IMR-90 (cell line): ENCODE data around the gene IQGAP2. TPM values are rescaled to one million over a fixed set of nuclear protein-coding genes. Genes with fewer than 3 reads are reported as not detected.

Experiments used
- ATAC-seq: fragments of 200-7000 bp; cut with Tn5 transposase; 2 replicates; pipeline ENCODE4 v1.9.1; 2020; ENCODE audit warnings: low read depth, mild to moderate bottlenecking, moderate library complexity
- BruUV-seq: library from RNA; stranded (reverse); fragments of 400-500 nt; replicated peaks from 2 replicates; lab custom pipeline; 2021; lab: Mats Ljungman, UMichigan
- CTCF ChIA-PET: fragments of 300-600 bp; formaldehyde crosslinking; extraction: SDS; loops from one replicate; lab custom pipeline; 2021; ENCODE audit warnings: antibody characterized with exemption; lab: Yijun Ruan, JAX
- POLR2A ChIA-PET: fragments of 300-600 bp; sonication (Branson Sonifier 250); formaldehyde crosslinking; loops from one replicate; lab custom pipeline; 2022; ENCODE audit warnings: antibody characterized with exemption; ENCODE audit not compliant: unreplicated experiment; lab: Charles Lee
- DNase-seq: peaks from one replicate; pipeline ENCODE4 v3.0.0; 2013
- H2AFZ ChIP-seq: replicated peaks from 2 replicates; pipeline ENCODE3; 2013; ENCODE audit warnings: low read length, mild to moderate bottlenecking; ENCODE audit not compliant: poor library complexity
- H2AK5ac ChIP-seq: 2 replicates; pipeline ENCODE4 v1.6.1; 2013; ENCODE audit warnings: low read depth, low read length, inconsistent platforms
- H2AK9ac ChIP-seq: replicated peaks from 2 replicates; pipeline ENCODE3; 2013; ENCODE audit warnings: mild to moderate bottlenecking, low read depth, low read length, moderate library complexity; ENCODE audit not compliant: poor library complexity
- H2BK120ac ChIP-seq: 2 replicates; pipeline ENCODE4 v1.6.1; 2013; ENCODE audit warnings: low read depth, low read length, inconsistent platforms
- H2BK15ac ChIP-seq: 3 replicates; pipeline ENCODE4 v1.6.1; 2013; ENCODE audit warnings: low read depth, low read length, inconsistent platforms
- H2BK20ac ChIP-seq: 2 replicates; pipeline ENCODE4 v1.6.1; 2013; ENCODE audit warnings: low read depth, mild to moderate bottlenecking, inconsistent platforms, low read length, moderate library complexity
- H2BK5ac ChIP-seq: 2 replicates; pipeline ENCODE4 v1.6.1; 2013; ENCODE audit warnings: mild to moderate bottlenecking, low read depth, low read length, inconsistent platforms; ENCODE audit not compliant: poor library complexity, severe bottlenecking
- H3K14ac ChIP-seq: replicated peaks from 2 replicates; pipeline ENCODE4 v1.6.1; 2013; ENCODE audit warnings: low read depth, low read length, inconsistent platforms
- H3K18ac ChIP-seq: 2 replicates; pipeline ENCODE4 v1.6.1; 2013; ENCODE audit warnings: low read depth, low read length, control low read depth
- H3K23ac ChIP-seq: 2 replicates; pipeline ENCODE4 v1.6.1; 2013; ENCODE audit warnings: low read depth, low read length, inconsistent platforms
- H3K27ac ChIP-seq: 2 replicates; pipeline ENCODE4 v1.5.1; 2013; ENCODE audit warnings: mild to moderate bottlenecking, control low read depth, low read length; ENCODE audit not compliant: insufficient read depth
- H3K27me3 ChIP-seq: 2 replicates; pipeline ENCODE4 v1.6.1; 2013; ENCODE audit warnings: low read length; ENCODE audit not compliant: control insufficient read depth, insufficient read depth
- H3K36me3 ChIP-seq: 2 replicates; pipeline ENCODE4 v1.6.1; 2013; ENCODE audit warnings: low read length, mixed read lengths; ENCODE audit not compliant: control insufficient read depth, insufficient read depth
- H3K4ac ChIP-seq: 2 replicates; pipeline ENCODE4 v1.6.1; 2013; ENCODE audit warnings: low read depth, low read length, inconsistent platforms
- H3K4me1 ChIP-seq: 2 replicates; pipeline ENCODE4 v1.6.1; 2013; ENCODE audit warnings: low read length, mixed read lengths; ENCODE audit not compliant: control insufficient read depth, insufficient read depth
- H3K4me2 ChIP-seq: 2 replicates; pipeline ENCODE4 v1.6.1; 2013; ENCODE audit warnings: low read depth, mild to moderate bottlenecking, control low read depth, low read length, moderate library complexity
- H3K4me3 ChIP-seq: 2 replicates; pipeline ENCODE4 v1.5.1; 2013; ENCODE audit warnings: low read depth, mild to moderate bottlenecking, control low read depth, low read length, moderate library complexity; ENCODE audit not compliant: insufficient read depth
- H3K56ac ChIP-seq: 2 replicates; pipeline ENCODE4 v1.6.1; 2013; ENCODE audit warnings: low read length, inconsistent platforms; ENCODE audit not compliant: insufficient read depth; ENCODE audit errors: extremely low read depth
- H3K79me1 ChIP-seq, 2 experiments: 2 replicates each; pipeline ENCODE4 v1.6.1; 2013; ENCODE audit warnings: low read length in 2 of 2, inconsistent platforms in 1 of 2, low read depth in 1 of 2
- H3K9ac ChIP-seq: 2 replicates; pipeline ENCODE4 v1.6.1; 2013; ENCODE audit warnings: low read depth, low read length, control low read depth
- H3K9me1 ChIP-seq: 2 replicates; pipeline ENCODE4 v1.6.1; 2013; ENCODE audit warnings: low read length, inconsistent platforms; ENCODE audit not compliant: insufficient read depth
- H3K9me3 ChIP-seq: 2 replicates; pipeline ENCODE4 v1.6.1; 2013; ENCODE audit warnings: low read length; ENCODE audit not compliant: control insufficient read depth, insufficient read depth
- H4K20me1 ChIP-seq: 2 replicates; pipeline ENCODE4 v1.6.1; 2013; ENCODE audit warnings: low read length, inconsistent platforms; ENCODE audit not compliant: insufficient read depth
- H4K5ac ChIP-seq: 2 replicates; pipeline ENCODE4 v1.6.1; 2013; ENCODE audit warnings: mild to moderate bottlenecking, low read depth, low read length, control low read depth
- H4K8ac ChIP-seq, 2 experiments: 2 replicates each; pipeline ENCODE4 v1.6.1; 2013; ENCODE audit warnings: low read depth in 2 of 2, low read length in 2 of 2, control low read depth in 1 of 2, inconsistent platforms in 1 of 2
- H4K91ac ChIP-seq: 2 replicates; pipeline ENCODE4 v1.6.1; 2013; ENCODE audit warnings: low read depth, low read length, inconsistent platforms; ENCODE audit not compliant: insufficient read depth
- BHLHE40 ChIP-seq: fragments of 150-350 bp; IDR thresholded peaks from 2 replicates; pipeline ENCODE4 v1.6.1; 2016; ENCODE audit warnings: mild to moderate bottlenecking, low read depth, low read length
- CEBPB ChIP-seq: IDR thresholded peaks from 2 replicates; pipeline ENCODE4 v1.6.1; 2012; ENCODE audit warnings: low read depth, low read length, improper control_type of control experiment
- CHD1 ChIP-seq: IDR thresholded peaks from 2 replicates; pipeline ENCODE4 v1.6.1; 2012; ENCODE audit warnings: low read depth, low read length, improper control_type of control experiment
- ELK1 ChIP-seq: fragments of 150-350 bp; IDR thresholded peaks from 2 replicates; pipeline ENCODE4 v1.6.1; 2016; ENCODE audit warnings: low read depth, mild to moderate bottlenecking, low read length, moderate library complexity, borderline replicate concordance
- FOS ChIP-seq: fragments of 150-350 bp; IDR thresholded peaks from 2 replicates; pipeline ENCODE4 v1.6.1; 2016; ENCODE audit warnings: low read depth, low read length
- MAFK ChIP-seq: IDR thresholded peaks from 2 replicates; pipeline ENCODE4 v1.6.1; 2012; ENCODE audit warnings: low read depth, low read length, improper control_type of control experiment
- MAZ ChIP-seq: IDR thresholded peaks from 2 replicates; pipeline ENCODE4 v1.6.1; 2012; ENCODE audit warnings: low read depth, mild to moderate bottlenecking, low read length, improper control_type of control experiment, moderate library complexity, borderline replicate concordance
- MXI1 ChIP-seq: IDR thresholded peaks from 2 replicates; pipeline ENCODE4 v1.6.1; 2012; ENCODE audit warnings: low read depth, mild to moderate bottlenecking, low read length, moderate library complexity, borderline replicate concordance
- NFE2L2 ChIP-seq: fragments of 150-350 bp; IDR thresholded peaks from 2 replicates; pipeline ENCODE4 v1.6.1; 2016; ENCODE audit warnings: low read depth, mild to moderate bottlenecking, low read length
- POLR2A ChIP-seq: IDR thresholded peaks from 2 replicates; pipeline ENCODE4 v1.6.1; 2012; ENCODE audit warnings: mild to moderate bottlenecking, low read depth, low read length
- RAD21 ChIP-seq: IDR thresholded peaks from 2 replicates; pipeline ENCODE4 v1.6.1; 2012; ENCODE audit warnings: low read length, improper control_type of control experiment
- RCOR1 ChIP-seq: IDR thresholded peaks from 2 replicates; pipeline ENCODE4 v1.6.1; 2012; ENCODE audit warnings: mild to moderate bottlenecking, low read length, improper control_type of control experiment; ENCODE audit not compliant: insufficient replicate concordance
- RFX5 ChIP-seq: IDR thresholded peaks from 2 replicates; pipeline ENCODE4 v1.8.0; 2012; ENCODE audit warnings: low read depth, mild to moderate bottlenecking, low read length, moderate library complexity
- SMC3 ChIP-seq: fragments of 150-350 bp; IDR thresholded peaks from 2 replicates; pipeline ENCODE4 v1.6.1; 2016; ENCODE audit warnings: low read depth, mild to moderate bottlenecking, antibody characterized with exemption, low read length, moderate library complexity
- USF2 ChIP-seq: fragments of 150-350 bp; IDR thresholded peaks from 2 replicates; pipeline ENCODE4 v1.6.1; 2017; ENCODE audit warnings: mild to moderate bottlenecking, antibody characterized with exemption, low read length, low read depth
- WGBS, 2 experiments: methylation state at CpG; one replicate each; pipeline versions ENCODE4 v1.1.5 to v1.1.7; 2013; ENCODE audit warnings: missing lambda C conversion rate in 2 of 2; ENCODE audit not compliant: insufficient read length in 1 of 2; ENCODE audit errors: extremely low coverage in 2 of 2; 5-methylcytosine and 5-hydroxymethylcytosine counted together
- dilution Hi-C: fragments of 300-500 bp; cut with HindIII; formaldehyde crosslinking; loops from one replicate; pipeline ENCODE4 v1.14.3; 2018; ENCODE audit warnings: low sequenced_read_pairs; ENCODE audit not compliant: unreplicated experiment
- in situ Hi-C: fragments of 300-500 bp; cut with MboI; formaldehyde crosslinking; loops from 3 replicates; pipeline ENCODE4 v1.14.3; 2019; ENCODE audit warnings: low sequenced_read_pairs, inconsistent platforms, mixed read lengths
- intact Hi-C: fragments of 100-400 bp; cut with micrococcal nuclease; formaldehyde crosslinking; loops from 2 replicates; pipeline ENCODE4 v1.10.0; 2022
- polyA plus RNA-seq, 3 experiments: library from polyadenylated mRNA; depleted of rRNA; stranded (reverse); fragments of >200 nt; gene quantifications; 2 replicates each; pipeline ENCODE4 v1.2.3, GENCODE V29; 2012; ENCODE audit warnings: low replicate concordance in 1 of 3
- total RNA-seq: library from RNA; depleted of rRNA; stranded (reverse); fragments of >200 nt; gene quantifications from 2 replicates; pipeline ENCODE4 v1.2.3, GENCODE V29; 2012
- TF ChIP-seq, protein P1 (sequence below): conservative IDR thresholded peaks from 2 replicates; pipeline ENCODE4 v1.5.1; 2012; ENCODE audit warnings: mild to moderate bottlenecking, low read depth, low read length, improper control_type of control experiment

IQGAP2 gene
- total and polyA plus RNA-seq, 2 of the 4 experiments (the other 2 are of a cell fraction), result 0.21 to 0.36 TPM

DNA sequence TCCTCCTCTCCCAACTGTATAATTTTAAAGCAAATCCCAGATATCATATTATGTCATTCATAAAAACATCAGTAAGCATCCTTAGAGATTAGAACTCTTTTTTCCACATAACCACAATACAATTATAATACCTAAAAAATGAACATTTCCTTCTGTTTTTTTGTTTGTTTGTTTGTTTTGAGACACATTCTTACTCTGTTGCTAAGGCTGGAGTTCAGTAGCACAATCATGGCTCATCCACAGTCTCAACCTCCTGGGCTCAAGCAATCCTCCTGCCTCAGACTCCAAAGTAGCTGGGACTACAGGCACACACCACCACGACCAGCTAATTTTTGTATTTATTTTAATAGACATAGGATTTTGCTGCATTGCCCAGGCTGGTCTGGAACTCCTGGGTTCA, 320.8 kb downstream of the IQGAP2 start:
- Histone ChIP-seq H3K4me2 (no peak overlapping the region), H3K27me3 (no peaks in the 10 kb centered on the region), H2BK20ac (no peak overlapping the region), H4K5ac (no peak overlapping the region), H3K18ac (no peak overlapping the region), H3K9me3 (no peaks in the 10 kb centered on the region; the same call in 1 of the 2 replicates), H3K56ac (no peak overlapping the region), H4K91ac (no peak overlapping the region), H3K4ac (no peak overlapping the region), H3K23ac (no peak overlapping the region), H3K79me1 (peaks cover 12 to 73% of the 10 kb centered on the region in 2 experiments), H3K9me1 (peaks cover 20% of the 10 kb centered on the region), H2BK15ac (no peak overlapping the region), H3K4me3 (no peak overlapping the region), H3K4me1 (peaks cover 19% of the 10 kb centered on the region), H2BK5ac (no peak overlapping the region), H2BK120ac (no peak overlapping the region), H3K36me3 (peaks cover 16% of the 10 kb centered on the region), H2AK5ac (no peak overlapping the region), H4K8ac (no peak overlapping the region; a peak in 1 of 4 replicates), H3K9ac (no peak overlapping the region), H2AFZ (no peak overlapping the region), H3K27ac (no peak overlapping the region), H2AK9ac (no peak overlapping the region), H3K14ac (0 out of 2 replicates have a peak overlapping the region, but pooled peaks have one; percentile 16), H4K20me1 (peaks cover 60% of the 10 kb centered on the region)
- TF ChIP-seq, protein P1, sequence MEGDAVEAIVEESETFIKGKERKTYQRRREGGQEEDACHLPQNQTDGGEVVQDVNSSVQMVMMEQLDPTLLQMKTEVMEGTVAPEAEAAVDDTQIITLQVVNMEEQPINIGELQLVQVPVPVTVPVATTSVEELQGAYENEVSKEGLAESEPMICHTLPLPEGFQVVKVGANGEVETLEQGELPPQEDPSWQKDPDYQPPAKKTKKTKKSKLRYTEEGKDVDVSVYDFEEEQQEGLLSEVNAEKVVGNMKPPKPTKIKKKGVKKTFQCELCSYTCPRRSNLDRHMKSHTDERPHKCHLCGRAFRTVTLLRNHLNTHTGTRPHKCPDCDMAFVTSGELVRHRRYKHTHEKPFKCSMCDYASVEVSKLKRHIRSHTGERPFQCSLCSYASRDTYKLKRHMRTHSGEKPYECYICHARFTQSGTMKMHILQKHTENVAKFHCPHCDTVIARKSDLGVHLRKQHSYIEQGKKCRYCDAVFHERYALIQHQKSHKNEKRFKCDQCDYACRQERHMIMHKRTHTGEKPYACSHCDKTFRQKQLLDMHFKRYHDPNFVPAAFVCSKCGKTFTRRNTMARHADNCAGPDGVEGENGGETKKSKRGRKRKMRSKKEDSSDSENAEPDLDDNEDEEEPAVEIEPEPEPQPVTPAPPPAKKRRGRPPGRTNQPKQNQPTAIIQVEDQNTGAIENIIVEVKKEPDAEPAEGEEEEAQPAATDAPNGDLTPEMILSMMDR, result no peak
- TF ChIP-seq RFX5 (no peak), FOS (no peak), MAZ (no peak), MAFK (no peak), BHLHE40 (no peak), CHD1 (no peak), SMC3 (no peak), POLR2A (no peak), USF2 (no peak), RCOR1 (no peak), RAD21 (no peak), MXI1 (no peak), ELK1 (no peak), CEBPB (no peak), NFE2L2 (no peak)
- intact Hi-C loops (no loop called here), in situ Hi-C loops (no loop called here), dilution Hi-C loops (no loop called here)
- ATAC-seq, result no peak
- POLR2A ChIA-PET, result no interaction called here
- CTCF ChIA-PET, result no interaction called here
- no peak for DNase-seq
- BruUV-seq, result no TSS peak
- no CpG with 5 or more reads among the region's 1 CpG for WGBS, 2 experiments
